Kidney glomerular epithelial cell (primary cell): ENCODE measurements around the gene RNF144B.
"Not testable (repeated sequence)": the region's sequence is repeated elsewhere in the genome, so short reads cannot be mapped to it uniquely, and the experiment has no call there.

ENCODE experiments used
- DNase-seq: peaks from one replicate; lab custom pipeline; 2025; lab: John Stamatoyannopoulos, UW

RNF144B gene

DNA sequence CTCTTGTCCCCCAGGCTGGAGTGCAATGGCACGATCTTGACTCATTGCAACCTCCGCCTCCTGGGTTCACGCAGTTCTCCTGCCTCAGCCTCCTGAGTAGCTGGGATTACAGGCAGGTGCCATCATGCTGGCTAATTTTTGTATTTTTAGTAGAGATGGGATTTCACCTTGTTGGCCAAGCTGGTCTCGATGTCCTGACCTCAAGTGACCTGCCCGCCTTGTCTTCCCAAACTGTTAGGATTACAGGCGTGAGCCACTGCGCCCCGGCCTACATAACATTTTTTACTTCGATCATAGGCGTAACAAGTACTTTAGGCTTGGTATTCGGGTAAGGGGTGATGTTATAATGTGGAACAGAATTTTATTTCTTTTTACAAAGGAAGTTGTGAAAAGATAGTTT is 22.5 kb downstream of the RNF144B start:
- DNase-seq = not testable (repeated sequence)

- DNase-seq = no peak
These were observed 23.3 kb downstream of the RNF144B start for GRCh38 chr6:18410412-18410811.

- no peak for DNase-seq
These were observed 24.9 kb downstream of the RNF144B start for GRCh38 chr6:18412068-18412467.

GRCh38 chr6:18412644-18413043 is 25.5 kb downstream of the RNF144B start:
- no peak for DNase-seq

GRCh38 chr6:18413381-18413780 is 26.2 kb downstream of the RNF144B start:
- no peak for DNase-seq

DNA sequence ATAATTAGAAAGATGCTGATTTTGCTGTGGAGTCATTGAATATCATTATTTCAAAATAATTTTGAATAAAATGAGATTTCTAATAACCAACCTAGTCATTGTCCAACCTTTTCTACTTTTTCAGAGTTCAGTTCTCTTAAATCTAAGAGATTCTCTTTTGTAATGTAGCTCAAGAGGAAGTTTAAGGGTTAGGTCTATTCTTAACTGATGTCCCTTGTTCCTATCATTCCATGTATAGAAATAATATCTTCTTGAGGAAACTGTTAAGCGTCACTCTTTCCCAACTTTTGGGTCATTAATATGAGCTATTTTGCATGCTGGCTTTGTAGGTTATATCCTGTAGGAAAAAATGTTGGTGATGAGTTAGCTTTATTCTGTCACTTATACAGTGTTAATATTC is 27.0 kb downstream of the RNF144B start:
- DNase-seq = no peak

DNA sequence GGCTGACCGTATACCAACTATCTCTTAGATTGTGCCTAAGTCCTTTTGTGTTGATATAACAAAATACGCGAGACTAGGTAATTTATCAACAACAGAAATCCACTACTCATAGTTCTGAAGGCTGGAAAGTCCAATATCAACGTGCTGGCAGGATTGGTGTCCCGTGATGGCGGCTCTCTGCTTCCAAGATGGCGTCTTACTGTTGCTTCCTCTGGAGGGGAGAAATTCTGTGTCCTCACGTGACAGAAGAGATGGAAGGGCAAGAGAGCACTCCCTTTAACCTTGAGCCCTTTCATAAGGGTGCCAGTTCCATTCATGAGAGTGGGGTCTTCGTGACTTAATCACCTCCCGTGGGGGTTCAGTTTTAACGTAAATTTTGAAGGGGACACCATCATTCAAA is 28.1 kb downstream of the RNF144B start:
- no peak for DNase-seq

GRCh38 chr6:18415671-18416340 is 28.7 kb downstream of the RNF144B start:
- peak; percentile 64 for DNase-seq

- no peak for DNase-seq
These were observed 29.2 kb downstream of the RNF144B start for GRCh38 chr6:18416341-18416679.

GRCh38 chr6:18420328-18420727 is 33.2 kb downstream of the RNF144B start:
- no peak for DNase-seq

GRCh38 chr6:18422136-18422535 is 35.0 kb downstream of the RNF144B start:
- no peak for DNase-seq

DNA sequence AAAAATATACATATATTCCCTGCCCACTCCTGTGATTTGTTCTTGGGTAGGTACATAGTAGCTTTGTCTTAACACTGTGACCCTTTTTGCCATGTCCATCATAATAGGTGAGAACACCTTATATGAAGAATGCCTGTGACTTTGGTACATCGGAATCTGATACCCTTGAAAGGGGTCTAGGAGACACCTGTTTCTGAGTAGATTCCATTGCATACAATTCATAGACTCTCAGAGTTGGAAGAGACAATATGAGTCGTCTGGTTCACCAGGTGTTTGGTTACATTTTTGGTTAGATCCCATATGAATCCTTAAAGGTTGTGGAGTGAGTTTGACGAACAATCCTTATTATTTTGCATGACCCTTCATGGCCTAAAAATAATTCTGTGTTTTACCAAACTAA is 36.3 kb downstream of the RNF144B start:
- no peak for DNase-seq

GRCh38 chr6:18424201-18424600 is 37.1 kb downstream of the RNF144B start:
- no peak for DNase-seq

GRCh38 chr6:18425218-18425617 is 38.1 kb downstream of the RNF144B start:
- no peak for DNase-seq

DNA sequence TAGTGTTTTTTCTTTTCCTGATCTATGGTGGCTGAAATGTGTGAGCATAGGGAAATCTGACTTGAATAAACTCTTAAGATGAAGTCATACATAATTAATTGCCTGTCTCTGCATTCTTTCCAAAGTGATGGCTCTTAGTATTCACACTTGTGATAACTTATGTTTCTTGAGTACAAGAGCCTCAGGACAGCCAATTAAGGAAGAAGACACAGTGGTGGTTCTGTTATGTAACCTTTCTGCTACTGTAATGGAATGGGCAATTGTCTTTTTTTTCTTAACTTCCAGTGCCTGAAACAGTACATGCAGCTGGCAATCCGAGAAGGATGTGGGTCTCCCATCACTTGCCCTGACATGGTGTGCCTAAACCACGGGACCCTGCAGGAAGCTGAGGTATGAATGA is 40.1 kb downstream of the RNF144B start:
- DNase-seq = no peak

GRCh38 chr6:18429655-18430297 is 42.6 kb downstream of the RNF144B start:
- no peak for DNase-seq

DNA sequence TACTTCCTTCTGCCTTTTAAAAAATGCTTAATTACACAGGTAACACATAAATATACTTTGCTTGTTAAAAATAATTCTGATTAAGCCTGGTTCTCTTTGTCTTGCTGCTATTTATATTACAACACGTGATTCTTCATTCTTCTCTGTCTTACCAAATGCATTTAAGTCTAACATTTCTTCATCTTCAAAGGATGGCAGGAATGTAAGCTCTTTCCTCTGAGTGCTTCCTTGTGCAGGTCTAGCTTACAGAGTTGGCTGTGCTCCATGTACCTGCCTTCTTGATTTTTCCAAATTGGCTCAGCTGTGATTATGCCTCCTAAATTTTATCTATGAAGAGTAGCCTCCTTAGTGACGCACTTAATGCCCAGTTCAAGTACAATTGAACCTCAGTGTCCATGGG is 44.4 kb downstream of the RNF144B start:
- peak; percentile 41 for DNase-seq

DNA sequence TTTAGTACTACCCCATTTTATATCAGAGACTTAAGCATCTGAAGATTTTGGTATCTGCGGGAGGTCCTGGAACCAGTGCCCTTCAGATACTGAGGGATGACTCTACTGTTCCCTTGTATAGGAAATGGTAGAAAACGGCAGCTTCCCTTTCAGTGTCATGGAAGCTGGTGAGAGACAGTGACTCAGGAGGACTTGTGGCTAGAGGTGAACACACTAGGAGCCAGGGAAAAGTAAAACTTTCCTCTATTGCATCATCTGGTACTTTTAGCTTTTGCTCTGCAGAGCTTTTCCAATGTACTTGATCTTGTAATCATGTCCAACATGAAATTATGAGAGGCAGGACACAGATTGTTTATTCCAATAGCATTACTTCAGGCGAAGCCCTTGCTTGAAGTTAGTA is 45.0 kb downstream of the RNF144B start:
- peak; percentile 53 for DNase-seq

GRCh38 chr6:18432619-18433018 is 45.5 kb downstream of the RNF144B start:
- DNase-seq = no peak

DNA sequence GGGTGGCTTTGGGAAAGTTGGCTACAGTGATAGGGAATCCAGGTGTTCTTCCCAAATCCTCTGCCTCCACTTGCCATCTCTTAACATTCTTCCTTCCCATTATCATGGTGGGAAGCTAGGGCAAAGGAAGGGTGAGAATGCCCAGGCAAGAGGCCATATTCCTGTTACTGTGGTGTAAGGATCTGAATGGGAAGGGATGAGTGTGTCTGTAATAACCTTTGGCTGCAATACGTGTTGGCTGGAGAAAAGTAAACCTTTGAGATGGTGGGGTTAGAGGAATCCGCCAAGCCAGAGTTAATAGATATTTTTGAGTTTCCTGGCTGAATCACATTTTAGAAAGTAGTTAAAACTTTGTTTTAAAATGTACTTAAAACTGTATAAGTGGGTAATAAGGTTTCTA is 45.9 kb downstream of the RNF144B start:
- DNase-seq = no peak

DNA sequence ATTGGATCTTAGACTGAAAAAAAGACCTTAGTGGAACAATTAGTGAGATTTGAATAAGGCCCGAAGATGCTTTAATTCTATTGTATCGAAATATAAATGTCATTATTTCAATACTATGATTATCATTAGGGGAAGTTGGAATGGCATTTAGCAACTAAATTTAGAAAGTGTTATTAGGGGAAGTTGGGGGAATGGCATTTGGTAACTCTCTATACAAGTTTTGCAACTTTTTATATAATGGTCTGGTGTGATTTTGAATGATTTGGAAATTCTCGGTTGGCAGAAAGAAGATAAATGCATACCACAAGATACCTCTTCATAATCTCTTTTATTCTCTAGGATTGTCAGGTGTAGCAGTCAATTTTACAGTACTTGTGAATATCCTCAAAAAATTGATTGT is 49.2 kb downstream of the RNF144B start:
- no peak for DNase-seq

GRCh38 chr6:18439581-18439980 is 52.4 kb downstream of the RNF144B start:
- no peak for DNase-seq

- no peak for DNase-seq
These were observed 54.3 kb downstream of the RNF144B start for GRCh38 chr6:18441251-18441979.
